ENCODE measurements around the gene CCR4. TPM values are rescaled to one million over a fixed set of nuclear protein-coding genes. Genes with fewer than 3 reads are reported as not detected.

CCR4 gene
- total and polyA plus RNA-seq, 9 of the 15 experiments (the other 6 are each of a cell fraction or from before 2014, with no cell fraction given): 0.04 to 0.47 (median 0.25) TPM; not detected in 1

- TF ChIP-seq ZBTB5 (IDR thresholded peaks at IDR 0.05) (no peak), HLTF (IDR thresholded peaks at IDR 0.05) (peak; percentile 62; the same call in 1 of the 2 replicates), CBX3 (IDR thresholded peaks at IDR 0.05; ENCODE audit: borderline replicate concordance in 1 of 2, low read length in 2 of 2) (peak in 1 of 2 experiments; percentile 73; a peak in 2 of 3 replicates), REST (IDR thresholded peaks at IDR 0.05; ENCODE audit: borderline replicate concordance) (peak; percentile 96), REST (CRISPR knock-in tag; IDR thresholded peaks at IDR 0.05; ENCODE audit: low read depth) (no peak), ZNF511 (CRISPR knock-in tag; IDR thresholded peaks at IDR 0.05) (peak; percentile 41; the same call in 1 of the 2 replicates), TOE1 (IDR thresholded peaks at IDR 0.05; ENCODE audit: borderline replicate concordance) (peak; percentile 47; the same call in 1 of the 2 replicates), TOE1 (CRISPR knock-in tag; IDR thresholded peaks at IDR 0.05; ENCODE audit: borderline replicate concordance, low read depth) (peak; percentile 49; the same call in 1 of the 2 replicates)
Measured at GRCh38 chr3:32947789-32948238, 3.6 kb upstream of the CCR4 start (continued).

Measured in K562 (cell line).